ENCODE measurements around the gene FBXL7.

FBXL7 gene

GRCh38 chr5:15499528-15500324 is at the start of gene FBXL7:
TSS of gene FBXL7 (plus strand) at chr5:15500180.
- TF ChIP-seq, protein P1, sequence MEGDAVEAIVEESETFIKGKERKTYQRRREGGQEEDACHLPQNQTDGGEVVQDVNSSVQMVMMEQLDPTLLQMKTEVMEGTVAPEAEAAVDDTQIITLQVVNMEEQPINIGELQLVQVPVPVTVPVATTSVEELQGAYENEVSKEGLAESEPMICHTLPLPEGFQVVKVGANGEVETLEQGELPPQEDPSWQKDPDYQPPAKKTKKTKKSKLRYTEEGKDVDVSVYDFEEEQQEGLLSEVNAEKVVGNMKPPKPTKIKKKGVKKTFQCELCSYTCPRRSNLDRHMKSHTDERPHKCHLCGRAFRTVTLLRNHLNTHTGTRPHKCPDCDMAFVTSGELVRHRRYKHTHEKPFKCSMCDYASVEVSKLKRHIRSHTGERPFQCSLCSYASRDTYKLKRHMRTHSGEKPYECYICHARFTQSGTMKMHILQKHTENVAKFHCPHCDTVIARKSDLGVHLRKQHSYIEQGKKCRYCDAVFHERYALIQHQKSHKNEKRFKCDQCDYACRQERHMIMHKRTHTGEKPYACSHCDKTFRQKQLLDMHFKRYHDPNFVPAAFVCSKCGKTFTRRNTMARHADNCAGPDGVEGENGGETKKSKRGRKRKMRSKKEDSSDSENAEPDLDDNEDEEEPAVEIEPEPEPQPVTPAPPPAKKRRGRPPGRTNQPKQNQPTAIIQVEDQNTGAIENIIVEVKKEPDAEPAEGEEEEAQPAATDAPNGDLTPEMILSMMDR (IDR thresholded peaks at IDR 0.05; ENCODE audit: insufficient read depth, low read length, missing control alignments) = peak; percentile 57
- H3K4me3 ChIP-seq (ENCODE audit: low read depth, low read length) = peak within 1 kb of the TSS; percentile 85
- ChIA-PET POLR2A (interaction anchor here (0.7 to 2.2 kb wide), 7 partner anchors 9 to 289 kb away, joined by 3 to 7 read pairs (median 3); no protein-coding TSS in a partner anchor), CTCF (interaction anchor here (0.9 to 1.4 kb wide), 6 partner anchors 9 to 496 kb away, joined by 3 to 6 read pairs (median 3); no protein-coding TSS in a partner anchor)
- DNase-seq (ENCODE audit: low read depth, low spot score) = no peak

DNA sequence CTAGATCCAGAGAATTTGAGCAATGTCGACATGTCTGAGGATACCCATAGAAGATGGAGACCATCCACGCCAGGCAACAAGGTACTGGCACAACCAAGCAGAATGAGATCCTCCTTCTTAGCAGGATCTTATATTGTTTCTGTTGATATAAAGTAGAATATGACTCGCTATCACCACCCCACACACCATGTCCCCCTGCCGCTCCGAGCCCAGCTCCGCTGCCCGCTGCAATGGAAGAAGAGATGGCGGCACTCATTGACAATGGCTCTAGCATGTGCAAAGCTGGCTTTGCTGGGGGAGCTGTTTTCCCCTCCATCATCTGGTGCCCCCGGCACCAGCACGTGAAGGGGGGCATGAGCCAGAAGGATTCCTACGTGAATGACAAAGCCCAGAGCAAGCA is 49.5 kb upstream of the FBXL7 start:
- DNase-seq (ENCODE audit: low read depth, low spot score) = no peak
- TF ChIP-seq, protein P1 (IDR thresholded peaks at IDR 0.05; ENCODE audit: insufficient read depth, low read length, missing control alignments) = no peak
- H3K4me3 ChIP-seq (ENCODE audit: low read depth, low read length) = no peak overlapping the region
- ChIA-PET POLR2A (no interaction called here), CTCF (interaction anchor here (1.0 kb wide), 1 partner anchor 16 kb away, joined by 3 read pairs; no protein-coding TSS in a partner anchor)

DNA sequence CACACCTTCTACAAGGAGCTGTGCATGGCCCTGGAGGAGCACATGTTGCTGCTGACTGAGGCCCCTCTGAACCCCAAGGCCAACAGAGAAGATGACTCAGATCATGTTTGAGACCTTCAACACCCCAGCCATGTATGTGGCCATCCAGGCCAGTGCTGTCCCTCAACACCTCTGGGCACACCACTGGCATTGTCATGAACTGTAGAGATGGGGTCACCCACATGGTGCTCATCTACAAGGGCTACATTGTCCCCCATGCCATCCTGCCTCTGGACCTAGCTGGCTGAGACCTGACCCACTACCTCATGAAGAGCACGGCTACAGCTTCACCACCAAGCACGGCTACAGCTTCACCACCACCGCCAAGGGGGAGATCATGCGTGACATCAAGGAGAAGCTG is 49.0 kb upstream of the FBXL7 start:
- DNase-seq (ENCODE audit: low read depth, low spot score) = no peak
- POLR2A ChIA-PET = no interaction called here
- CTCF ChIA-PET = no interaction called here
- TF ChIP-seq, protein P1 (IDR thresholded peaks at IDR 0.05; ENCODE audit: insufficient read depth, low read length, missing control alignments) = no peak
- no peak overlapping the region for H3K4me3 ChIP-seq (ENCODE audit: low read depth, low read length)

DNA sequence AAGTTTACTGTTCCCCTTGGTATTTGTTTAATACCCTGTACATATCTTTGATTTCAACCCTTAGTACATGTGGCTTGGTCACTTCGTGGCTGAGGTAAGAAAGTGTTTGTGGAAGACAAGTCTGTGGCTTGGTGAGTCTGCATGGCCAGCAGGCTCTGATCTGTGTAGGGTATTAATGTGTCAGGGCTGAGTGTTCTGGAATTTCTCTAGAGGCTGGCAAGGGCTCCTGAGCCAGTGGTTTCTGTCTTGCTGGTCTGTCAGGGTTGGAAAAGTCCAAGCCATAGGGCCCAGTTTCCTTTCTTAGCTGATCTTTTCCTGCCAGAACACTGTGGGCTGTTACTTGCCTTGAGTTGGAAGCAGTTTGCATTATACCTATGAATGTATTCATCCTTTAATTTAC is 48.0 kb upstream of the FBXL7 start:
- TF ChIP-seq, protein P1 (IDR thresholded peaks at IDR 0.05; ENCODE audit: insufficient read depth, low read length, missing control alignments) = no peak
- POLR2A ChIA-PET = no interaction called here
- H3K4me3 ChIP-seq (ENCODE audit: low read depth, low read length) = no peak overlapping the region
- CTCF ChIA-PET = no interaction called here
- DNase-seq (ENCODE audit: low read depth, low spot score) = no peak

DNA sequence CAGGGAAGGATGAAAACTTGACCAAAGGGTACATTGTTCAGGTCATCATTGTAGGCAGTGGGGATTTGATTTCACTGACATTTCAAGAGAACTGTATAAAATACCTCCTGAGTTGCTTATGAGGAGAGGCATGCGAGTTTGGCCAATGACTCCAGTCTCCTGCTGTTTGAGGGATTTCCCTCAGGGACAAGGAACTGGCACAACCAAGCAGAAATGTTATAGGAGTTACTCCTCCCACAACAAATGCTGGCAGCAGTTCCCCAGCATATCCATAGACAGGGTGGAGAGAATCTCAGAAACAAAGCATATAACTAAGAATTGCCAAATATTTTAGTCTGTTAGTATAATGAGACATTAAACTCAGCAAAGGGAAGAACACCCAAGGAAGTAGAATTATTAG is 47.2 kb upstream of the FBXL7 start:
- POLR2A ChIA-PET = no interaction called here
- TF ChIP-seq, protein P1 (IDR thresholded peaks at IDR 0.05; ENCODE audit: insufficient read depth, low read length, missing control alignments) = no peak
- CTCF ChIA-PET = no interaction called here
- no peak for DNase-seq (ENCODE audit: low read depth, low spot score)
- H3K4me3 ChIP-seq (ENCODE audit: low read depth, low read length) = no peak overlapping the region

- DNase-seq (ENCODE audit: low read depth, low spot score) = no peak
- CTCF ChIA-PET = interaction anchor here (1.5 kb wide), 1 partner anchor 536 kb away, joined by 12 read pairs; no protein-coding TSS in a partner anchor
- TF ChIP-seq, protein P1 (IDR thresholded peaks at IDR 0.05; ENCODE audit: insufficient read depth, low read length, missing control alignments) = no peak
Measured at GRCh38 chr5:15459200-15459599, 40.8 kb upstream of the FBXL7 start.

More at GRCh38 chr5:15459200-15459599, 40.8 kb upstream of the FBXL7 start:
- no peak overlapping the region for H3K4me3 ChIP-seq (ENCODE audit: low read depth, low read length)
- POLR2A ChIA-PET = no interaction called here
